HFF-Myc (cell line): ENCODE data around the gene CTXN2.

ENCODE experiments used
- DNase-seq: peaks from one replicate; pipeline ENCODE4 v3.0.0-alpha.2; 2011; ENCODE audit warnings: low read depth; ENCODE audit errors: extremely low read depth
- H3K4me3 ChIP-seq: replicated peaks from 2 replicates; pipeline ENCODE4 v1.5.1; 2011; ENCODE audit warnings: low read depth, mild to moderate bottlenecking, control low read depth, low read length
- TF ChIP-seq, protein P1 (sequence below): IDR thresholded peaks from 2 replicates; pipeline ENCODE4 v1.5.1; 2012; ENCODE audit warnings: mild to moderate bottlenecking, low read depth, low read length, control low read depth; ENCODE audit errors: missing control alignments

Gene CTXN2

DNA sequence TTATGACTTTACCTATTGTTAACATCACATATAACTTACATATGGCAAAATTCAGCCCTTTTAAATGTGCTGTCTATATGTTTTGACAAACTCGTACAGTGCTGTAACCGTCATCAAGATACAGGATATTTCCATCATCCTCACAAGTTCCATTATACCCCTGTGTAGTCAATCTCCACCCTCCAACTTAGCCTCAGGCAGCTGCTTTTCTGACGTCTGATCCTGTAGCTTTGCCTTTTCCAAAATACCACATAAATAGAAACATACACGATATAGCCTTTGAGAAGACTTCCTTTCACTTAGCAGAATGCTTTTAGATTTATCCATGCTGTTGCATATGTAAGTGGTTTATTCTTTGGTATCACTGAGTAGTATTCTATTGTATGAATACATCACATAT, 61.7 kb downstream of the CTXN2 start:
- DNase-seq: no peak
- TF ChIP-seq, protein P1, sequence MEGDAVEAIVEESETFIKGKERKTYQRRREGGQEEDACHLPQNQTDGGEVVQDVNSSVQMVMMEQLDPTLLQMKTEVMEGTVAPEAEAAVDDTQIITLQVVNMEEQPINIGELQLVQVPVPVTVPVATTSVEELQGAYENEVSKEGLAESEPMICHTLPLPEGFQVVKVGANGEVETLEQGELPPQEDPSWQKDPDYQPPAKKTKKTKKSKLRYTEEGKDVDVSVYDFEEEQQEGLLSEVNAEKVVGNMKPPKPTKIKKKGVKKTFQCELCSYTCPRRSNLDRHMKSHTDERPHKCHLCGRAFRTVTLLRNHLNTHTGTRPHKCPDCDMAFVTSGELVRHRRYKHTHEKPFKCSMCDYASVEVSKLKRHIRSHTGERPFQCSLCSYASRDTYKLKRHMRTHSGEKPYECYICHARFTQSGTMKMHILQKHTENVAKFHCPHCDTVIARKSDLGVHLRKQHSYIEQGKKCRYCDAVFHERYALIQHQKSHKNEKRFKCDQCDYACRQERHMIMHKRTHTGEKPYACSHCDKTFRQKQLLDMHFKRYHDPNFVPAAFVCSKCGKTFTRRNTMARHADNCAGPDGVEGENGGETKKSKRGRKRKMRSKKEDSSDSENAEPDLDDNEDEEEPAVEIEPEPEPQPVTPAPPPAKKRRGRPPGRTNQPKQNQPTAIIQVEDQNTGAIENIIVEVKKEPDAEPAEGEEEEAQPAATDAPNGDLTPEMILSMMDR: no peak
- H3K4me3 ChIP-seq: no peak overlapping the region
